ENCODE measurements around the gene UHMK1. TPM values are rescaled to one million over a fixed set of nuclear protein-coding genes. Genes with fewer than 3 reads are reported as not detected.
"Not testable (repeated sequence)": the region's sequence is repeated elsewhere in the genome, so short reads cannot be mapped to it uniquely, and the experiment has no call there.

UHMK1 gene
- total RNA-seq, 1 donor from 2014 or later = 21.5 TPM

- no peak for DNase-seq (ENCODE audit: low spot score, unreplicated experiment)
- Mint-ChIP-seq H3K36me3 (ENCODE audit: insufficient read depth) (peaks cover 3% of the 10 kb centered on the region), H3K4me3 (ENCODE audit: low read depth) (no peak overlapping the region), H3K9me3 (ENCODE audit: low read depth) (peaks cover 13% of the 10 kb centered on the region), H3K27me3 (no peaks in the 10 kb centered on the region), H3K27ac (no peak overlapping the region), H3K4me1 (ENCODE audit: low read depth) (no peaks in the 10 kb centered on the region)
- TF ChIP-seq CTCF (IDR thresholded peaks at IDR 0.05; ENCODE audit: unreplicated experiment) = no peak
Measured at GRCh38 chr1:162476620-162477019, 21.0 kb upstream of the UHMK1 start.

GRCh38 chr1:162485236-162485635 lies 12.4 kb upstream of the UHMK1 start:
- Mint-ChIP-seq H3K4me3 (ENCODE audit: low read depth) (no peak overlapping the region), H3K9me3 (ENCODE audit: low read depth) (peaks cover 7% of the 10 kb centered on the region), H3K27me3 (peaks cover 13% of the 10 kb centered on the region), H3K27ac (no peak overlapping the region), H3K4me1 (ENCODE audit: low read depth) (no peaks in the 10 kb centered on the region), H3K36me3 (ENCODE audit: insufficient read depth) (no peaks in the 10 kb centered on the region)
- no peak for DNase-seq (ENCODE audit: low spot score, unreplicated experiment)
- TF ChIP-seq CTCF (IDR thresholded peaks at IDR 0.05; ENCODE audit: unreplicated experiment) = no peak

- DNase-seq (ENCODE audit: low spot score, unreplicated experiment) = no peak
- H3K4me1 Mint-ChIP-seq (ENCODE audit: low read depth) = no peaks in the 10 kb centered on the region
- TF ChIP-seq CTCF (IDR thresholded peaks at IDR 0.05; ENCODE audit: unreplicated experiment) = no peak
- no peak overlapping the region for H3K27ac Mint-ChIP-seq
- H3K4me3 Mint-ChIP-seq (ENCODE audit: low read depth) = no peak overlapping the region
- H3K36me3 Mint-ChIP-seq (ENCODE audit: insufficient read depth) = no peaks in the 10 kb centered on the region
- H3K27me3 Mint-ChIP-seq = peaks cover 25% of the 10 kb centered on the region
- no peaks in the 10 kb centered on the region for H3K9me3 Mint-ChIP-seq (ENCODE audit: low read depth)
Measured at GRCh38 chr1:162487241-162487640, 10.4 kb upstream of the UHMK1 start.

- H3K27ac Mint-ChIP-seq = no peak overlapping the region
- no peak for TF ChIP-seq CTCF (IDR thresholded peaks at IDR 0.05; ENCODE audit: unreplicated experiment)
- peaks cover 31% of the 10 kb centered on the region for H3K27me3 Mint-ChIP-seq
- no peaks in the 10 kb centered on the region for H3K36me3 Mint-ChIP-seq (ENCODE audit: insufficient read depth)
- no peak overlapping the region for H3K4me3 Mint-ChIP-seq (ENCODE audit: low read depth)
- no peak for DNase-seq (ENCODE audit: low spot score, unreplicated experiment)
- no peaks in the 10 kb centered on the region for H3K9me3 Mint-ChIP-seq (ENCODE audit: low read depth)
- no peaks in the 10 kb centered on the region for H3K4me1 Mint-ChIP-seq (ENCODE audit: low read depth)
Measured at GRCh38 chr1:162488219-162488618, 9.4 kb upstream of the UHMK1 start.

GRCh38 chr1:162495531-162496233 lies 1.9 kb upstream of the UHMK1 start:
- Mint-ChIP-seq H3K27me3 (peaks cover 17% of the 10 kb centered on the region), H3K4me1 (ENCODE audit: low read depth) (peaks cover 15% of the 10 kb centered on the region)
- H3K9me3 Mint-ChIP-seq (ENCODE audit: low read depth); H3K4me3 Mint-ChIP-seq (ENCODE audit: low read depth); H3K27ac Mint-ChIP-seq; DNase-seq (ENCODE audit: low spot score, unreplicated experiment); H3K36me3 Mint-ChIP-seq (ENCODE audit: insufficient read depth): not testable (repeated sequence)

- H3K27ac Mint-ChIP-seq = peak overlapping the region; percentile 95
- peaks cover 2% of the 10 kb centered on the region for H3K36me3 Mint-ChIP-seq (ENCODE audit: insufficient read depth)
- peaks cover 15% of the 10 kb centered on the region for H3K4me1 Mint-ChIP-seq (ENCODE audit: low read depth)
- H3K4me3 Mint-ChIP-seq (ENCODE audit: low read depth) = peak overlapping the region; percentile 97
- no peak for TF ChIP-seq CTCF (IDR thresholded peaks at IDR 0.05; ENCODE audit: unreplicated experiment)
- peaks cover 6% of the 10 kb centered on the region for H3K27me3 Mint-ChIP-seq
- H3K9me3 Mint-ChIP-seq (ENCODE audit: low read depth) = no peaks in the 10 kb centered on the region
- no peak for DNase-seq (ENCODE audit: low spot score, unreplicated experiment)
Measured at GRCh38 chr1:162497104-162497722, 405 bp upstream of the UHMK1 start.

Measured in progenitor cell of endocrine pancreas (in vitro differentiated cells).